Cerebellar cortex (tissue), 1 donor: ENCODE measurements around the gene VPS51.

ENCODE experiments used
- DNase-seq: peaks from one replicate; pipeline ENCODE4 v3.0.0-alpha.2; 2015; ENCODE audit warnings: low spot score

The VPS51 gene

GRCh38 chr11:65072631-65072966 is 23.4 kb upstream of the VPS51 start:
- DNase-seq = no peak

- peak; percentile 26 for DNase-seq
Observed at GRCh38 chr11:65077451-65077850, 18.6 kb upstream of the VPS51 start.

- DNase-seq = peak; percentile 45
Observed at GRCh38 chr11:65078151-65078550, 17.9 kb upstream of the VPS51 start.

GRCh38 chr11:65078786-65079342 is 17.1 kb upstream of the VPS51 start:
- no peak for DNase-seq

- no peak for DNase-seq
Observed at GRCh38 chr11:65083134-65083833, 12.7 kb upstream of the VPS51 start.

GRCh38 chr11:65083834-65084597 is 12.0 kb upstream of the VPS51 start, which contains the start of the genes CDCA5 and ZFPL1:
TSS of gene CDCA5 (minus strand) at chr11:65084040. CDS start at chr11:65083978, 62 bp downstream.
TSS of gene ZFPL1 (plus strand) at chr11:65084222. CDS start at chr11:65084699, 477 bp downstream.
- DNase-seq = peak; percentile 94

GRCh38 chr11:65084598-65085375 is 11.2 kb upstream of the VPS51 start:
- DNase-seq = no peak

GRCh38 chr11:65085446-65085845 is 10.6 kb upstream of the VPS51 start:
- no peak for DNase-seq

- no peak for DNase-seq
Observed at GRCh38 chr11:65086809-65087208, 9.2 kb upstream of the VPS51 start.

- DNase-seq = no peak
Observed at GRCh38 chr11:65087216-65087615, 8.8 kb upstream of the VPS51 start.

- no peak for DNase-seq
Observed at GRCh38 chr11:65087827-65088226, 8.2 kb upstream of the VPS51 start.

GRCh38 chr11:65089621-65090020 is 6.4 kb upstream of the VPS51 start:
- no peak for DNase-seq

GRCh38 chr11:65090628-65091027 is 5.4 kb upstream of the VPS51 start:
- DNase-seq = no peak

GRCh38 chr11:65095427-65095826 is 587 bp upstream of the VPS51 start:
- DNase-seq = no peak

- no peak for DNase-seq
Observed at GRCh38 chr11:65096926-65097325, 912 bp downstream of the VPS51 start.

- DNase-seq = no peak
Observed at GRCh38 chr11:65100674-65101350, 4.8 kb downstream of the VPS51 start.

- DNase-seq = no peak
Observed at GRCh38 chr11:65102142-65103095, 6.4 kb downstream of the VPS51 start.

- DNase-seq = no peak
Observed at GRCh38 chr11:65103476-65103875, 7.5 kb downstream of the VPS51 start.

GRCh38 chr11:65104628-65105027 is 8.6 kb downstream of the VPS51 start:
- no peak for DNase-seq

- DNase-seq = no peak
Observed at GRCh38 chr11:65107078-65107477, 11.1 kb downstream of the VPS51 start.
